Limb (tissue), 2 donors: ENCODE measurements around the gene CLN5.
"Not testable (repeated sequence)": the region's sequence is repeated elsewhere in the genome, so short reads cannot be mapped to it uniquely, and the experiment has no call there.

ENCODE experiments used
- DNase-seq, 2 donors: peaks; one replicate each; pipeline ENCODE4 v3.0.0-alpha.2; 2016; ENCODE audit errors: extremely low spot score in 2 of 2

Gene CLN5

DNA sequence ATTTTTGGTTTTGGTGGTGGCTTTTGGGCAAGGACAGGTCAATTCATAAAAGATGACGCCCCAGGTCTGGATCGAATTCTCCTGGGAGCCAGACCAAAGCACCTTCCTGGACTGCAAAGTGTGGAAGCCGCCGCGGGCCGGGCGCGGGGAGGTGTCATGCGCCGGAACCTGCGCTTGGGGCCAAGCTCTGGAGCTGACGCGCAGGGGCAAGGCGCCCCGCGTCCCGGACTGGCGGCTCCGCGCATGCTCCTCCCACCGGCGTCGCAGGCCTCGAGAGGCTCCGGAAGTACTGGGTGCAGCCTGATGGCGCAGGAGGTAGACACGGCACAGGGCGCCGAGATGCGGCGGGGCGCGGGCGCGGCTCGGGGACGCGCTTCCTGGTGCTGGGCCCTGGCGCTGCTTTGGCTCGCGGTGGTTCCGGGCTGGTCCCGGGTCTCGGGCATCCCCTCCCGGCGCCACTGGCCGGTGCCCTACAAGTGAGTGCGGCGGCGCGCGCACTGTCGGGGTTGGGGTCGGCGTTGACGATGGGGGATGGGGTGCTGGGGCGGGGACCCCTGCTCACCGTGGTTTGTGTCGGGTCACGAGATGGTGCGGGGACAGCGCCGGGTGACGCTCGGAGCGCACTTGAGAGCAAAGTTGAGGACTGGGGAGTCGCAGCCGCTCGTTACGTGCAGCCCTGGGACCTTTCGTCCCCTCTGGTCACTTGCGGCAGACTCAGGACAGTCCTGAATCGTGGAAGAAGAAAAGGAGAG is at the start of gene CLN5:
Gene CLN5 (plus strand): TSS at position 286 of the 752 bp plus-strand sequence. CDS start 18 bp downstream, at position 304.
- peak; percentile 80 to 90 for DNase-seq

DNA sequence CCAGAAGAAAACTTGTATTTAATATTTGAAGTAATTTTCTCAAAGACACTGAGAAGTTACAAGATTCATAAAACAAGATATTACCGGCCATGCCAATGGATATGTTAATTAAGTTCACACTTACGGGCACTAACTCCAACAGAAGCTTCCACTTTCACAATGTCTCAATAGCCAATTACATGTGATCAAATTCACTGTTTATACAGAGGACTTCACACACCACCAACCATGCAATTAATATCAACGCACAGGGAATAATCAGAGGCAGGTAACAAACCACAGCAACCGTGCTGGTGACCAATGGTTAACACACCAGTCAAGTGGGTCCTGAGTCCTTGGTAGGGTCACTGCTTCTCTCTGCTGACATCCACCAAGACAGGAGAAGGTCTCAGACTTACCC is 49.5 kb upstream of the CLN5 start:
- DNase-seq: no peak

DNA sequence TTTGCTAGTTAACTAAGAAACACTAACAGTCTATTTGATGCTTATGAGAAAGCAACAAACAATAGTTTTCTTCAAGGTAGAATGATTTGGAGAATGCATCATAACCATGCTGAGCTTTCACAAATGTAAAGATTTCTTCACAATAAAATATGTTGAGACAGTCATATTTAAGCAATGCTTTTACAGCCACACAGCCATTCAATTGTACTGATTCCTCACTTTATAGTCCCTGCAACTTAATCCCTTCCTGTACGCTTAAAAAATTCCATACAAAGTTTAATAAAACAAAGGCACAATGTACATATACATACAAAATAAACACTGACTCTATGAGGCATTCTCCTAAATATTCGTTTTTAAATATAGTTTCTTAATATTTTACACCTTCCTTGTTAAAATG is 48.2 kb upstream of the CLN5 start:
- no peak for DNase-seq

DNA sequence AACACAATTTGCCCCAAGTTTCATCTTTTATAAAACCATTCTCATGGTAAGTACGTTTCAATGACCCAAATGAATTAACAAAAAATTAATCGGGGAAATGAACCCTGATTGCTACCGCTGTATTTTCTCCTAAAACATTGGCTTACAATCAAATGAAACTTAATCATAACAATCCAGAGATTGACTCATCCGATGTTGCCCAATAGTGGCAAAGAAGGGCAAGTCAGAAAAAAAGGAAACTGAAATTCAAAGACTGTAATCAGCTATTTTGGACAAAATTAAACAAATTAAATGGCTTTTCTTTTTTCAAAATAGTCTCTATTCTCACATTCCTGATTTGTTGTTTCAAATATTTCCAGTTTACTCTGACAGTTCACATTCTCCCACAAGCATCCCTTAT is 47.4 kb upstream of the CLN5 start:
- no peak for DNase-seq

DNA sequence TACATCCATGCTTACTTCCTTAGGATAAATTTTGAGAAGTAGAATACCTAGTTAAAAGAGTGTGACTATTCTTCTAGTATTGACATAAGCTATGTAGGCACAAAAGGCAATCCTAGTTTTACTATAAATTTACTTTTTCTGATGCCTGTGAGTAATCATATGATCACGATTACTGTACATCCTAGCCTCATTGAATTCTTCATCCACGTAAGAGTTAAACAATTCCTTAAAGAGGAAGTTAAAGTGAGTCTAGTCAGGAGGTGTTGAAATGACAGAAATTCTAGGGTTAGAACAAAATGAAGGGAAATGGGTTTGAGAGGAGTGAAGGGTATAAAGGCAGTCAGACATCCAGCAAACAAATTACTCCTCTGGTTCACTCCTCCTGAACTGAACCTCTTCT is 43.7 kb upstream of the CLN5 start, which contains the start of gene ACOD1:
Gene ACOD1 (plus strand): TSS at position 363 of the 400 bp plus-strand sequence. CDS start 48 bp downstream, outside the sequence.
- no peak for DNase-seq

DNA sequence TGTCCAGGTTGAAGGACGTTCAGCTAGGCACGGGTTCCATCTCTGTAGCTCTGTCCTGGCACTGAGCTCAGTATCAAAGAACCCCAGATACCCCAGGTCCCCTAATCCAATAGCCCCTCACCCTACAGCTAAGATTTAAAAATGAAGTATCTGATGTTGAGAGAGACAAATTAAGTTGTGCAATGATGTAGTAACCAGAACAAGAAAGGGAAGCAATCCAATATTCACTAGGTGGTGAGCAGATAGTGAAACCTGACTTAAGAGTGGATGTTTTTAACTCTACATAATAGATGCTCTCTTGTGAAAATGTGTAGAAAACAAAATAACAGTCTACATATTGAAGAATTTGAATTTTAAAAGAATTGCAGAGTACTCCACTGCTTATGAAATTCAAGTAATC is 41.8 kb upstream of the CLN5 start:
- DNase-seq: no peak

DNA sequence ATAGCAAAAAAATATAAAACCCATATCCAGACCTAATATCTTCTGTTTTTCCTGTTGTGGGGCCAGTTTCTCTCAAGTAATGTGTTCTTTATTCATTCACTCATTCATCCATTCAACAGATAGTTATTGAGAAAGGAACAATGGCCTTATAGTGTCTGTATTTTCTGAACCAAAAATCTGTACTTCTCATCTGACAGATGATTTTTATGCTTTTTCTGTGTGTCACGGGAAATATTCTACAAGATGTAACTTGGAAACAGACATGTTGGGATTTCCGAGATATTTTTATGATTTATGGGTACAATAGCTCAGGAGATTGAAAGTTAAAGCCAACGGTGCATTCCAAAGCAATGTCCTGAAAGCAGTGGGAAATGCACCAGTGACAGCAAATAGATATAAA is 37.9 kb upstream of the CLN5 start:
- no peak for DNase-seq

DNA sequence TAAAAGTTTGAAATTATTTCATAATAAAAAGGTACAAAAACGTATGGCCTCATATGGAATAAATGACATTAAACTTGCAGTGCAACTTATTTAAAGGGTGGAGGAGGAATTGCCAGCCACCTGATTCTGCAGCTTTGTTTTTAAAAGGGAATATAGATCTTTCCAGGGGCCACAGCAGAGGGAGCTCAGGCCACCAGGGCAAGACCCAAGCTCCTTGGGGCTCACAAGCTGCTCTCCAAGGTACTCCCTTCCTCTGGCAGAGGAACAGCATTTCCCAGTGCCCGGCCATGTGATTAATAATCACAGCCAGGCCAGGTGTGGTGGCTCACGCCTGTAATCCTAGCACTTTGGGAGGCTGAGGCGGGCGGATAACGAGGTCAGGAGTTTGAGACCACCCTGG is 37.3 kb upstream of the CLN5 start:
- DNase-seq: no peak

DNA sequence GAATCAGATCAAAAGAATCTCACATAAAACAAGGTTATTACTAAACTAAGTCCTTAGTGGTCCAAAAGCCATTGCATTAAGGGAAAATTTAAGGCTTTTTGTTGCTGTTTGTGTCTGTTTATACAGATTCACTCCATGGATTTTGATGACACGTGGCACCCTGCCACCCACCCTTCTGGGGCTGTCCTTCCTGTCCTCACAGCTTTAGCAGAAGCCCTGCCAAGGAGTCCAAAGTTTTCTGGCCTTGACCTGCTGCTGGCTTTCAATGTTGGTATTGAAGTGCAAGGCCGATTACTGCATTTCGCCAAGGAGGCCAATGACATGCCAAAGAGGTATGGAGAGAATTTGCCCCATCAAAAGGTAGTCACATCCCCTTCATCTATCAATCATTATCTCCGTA is 36.7 kb upstream of the CLN5 start:
- no peak for DNase-seq

DNA sequence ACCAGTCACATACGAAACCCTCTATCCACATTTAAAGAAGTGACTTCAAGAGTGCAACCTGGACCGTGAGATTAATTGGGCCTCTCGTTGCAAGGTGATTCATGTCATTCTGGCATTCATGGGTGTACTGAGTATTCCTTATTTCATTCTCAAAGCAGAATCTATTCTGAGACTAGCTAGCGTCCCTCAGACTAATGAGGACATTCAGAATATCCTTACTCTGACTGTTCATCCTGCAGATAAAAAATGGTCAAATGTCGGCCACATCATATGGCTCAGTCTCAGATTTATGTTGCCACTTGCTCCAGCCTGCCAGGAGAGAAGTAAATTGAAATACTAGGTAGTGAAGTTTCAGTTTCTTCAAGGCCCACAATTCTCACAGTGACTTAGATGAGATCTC is 36.2 kb upstream of the CLN5 start:
- DNase-seq: no peak

DNA sequence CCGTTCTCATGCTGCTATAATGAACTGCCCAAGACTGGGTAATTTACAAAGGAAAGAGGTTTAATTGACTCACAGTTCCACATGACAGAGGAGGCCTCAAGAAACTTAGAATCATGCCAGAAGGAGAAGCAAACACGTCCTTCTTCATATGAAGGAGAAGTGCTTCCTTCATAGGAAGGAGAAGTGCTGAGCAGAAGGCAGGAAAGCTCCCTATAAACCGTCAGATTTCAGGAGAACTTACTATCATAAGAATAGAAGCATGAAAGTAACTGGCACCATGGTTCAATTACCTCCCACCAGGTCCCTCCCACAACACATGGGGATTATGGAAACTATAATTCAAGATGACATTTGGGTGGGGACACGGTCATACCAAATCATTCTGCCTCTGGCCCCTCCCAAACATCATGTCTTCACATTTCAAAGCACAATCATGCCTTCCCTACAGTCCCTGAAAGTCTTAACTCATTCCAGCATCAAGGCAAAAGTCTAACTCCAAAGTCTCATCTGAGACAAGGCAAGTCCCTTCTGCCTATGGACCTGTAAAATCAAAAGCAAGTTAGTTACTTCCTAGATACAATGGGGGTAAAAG is 32.9 kb upstream of the CLN5 start:
- DNase-seq: no peak

DNA sequence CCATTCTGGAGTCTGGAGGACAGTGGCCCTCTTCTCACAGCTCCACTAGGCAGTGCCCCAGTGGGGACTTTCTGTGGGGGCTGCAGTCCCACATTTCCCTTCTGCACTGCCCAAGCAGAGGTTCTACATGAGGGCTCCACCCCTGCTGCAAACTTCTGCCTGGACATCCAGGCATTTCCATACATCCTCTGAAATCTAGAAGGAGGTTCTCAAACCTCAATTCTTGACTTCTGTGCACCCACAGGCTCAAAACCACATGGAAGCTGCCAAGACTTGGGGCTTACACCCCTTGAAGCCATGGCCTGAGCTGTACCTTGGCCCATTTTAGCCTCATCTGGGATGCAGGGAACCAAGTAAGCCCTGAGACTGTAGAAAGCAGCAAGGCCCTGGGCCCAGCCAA is 32.1 kb upstream of the CLN5 start:
- DNase-seq: not testable (repeated sequence)

DNA sequence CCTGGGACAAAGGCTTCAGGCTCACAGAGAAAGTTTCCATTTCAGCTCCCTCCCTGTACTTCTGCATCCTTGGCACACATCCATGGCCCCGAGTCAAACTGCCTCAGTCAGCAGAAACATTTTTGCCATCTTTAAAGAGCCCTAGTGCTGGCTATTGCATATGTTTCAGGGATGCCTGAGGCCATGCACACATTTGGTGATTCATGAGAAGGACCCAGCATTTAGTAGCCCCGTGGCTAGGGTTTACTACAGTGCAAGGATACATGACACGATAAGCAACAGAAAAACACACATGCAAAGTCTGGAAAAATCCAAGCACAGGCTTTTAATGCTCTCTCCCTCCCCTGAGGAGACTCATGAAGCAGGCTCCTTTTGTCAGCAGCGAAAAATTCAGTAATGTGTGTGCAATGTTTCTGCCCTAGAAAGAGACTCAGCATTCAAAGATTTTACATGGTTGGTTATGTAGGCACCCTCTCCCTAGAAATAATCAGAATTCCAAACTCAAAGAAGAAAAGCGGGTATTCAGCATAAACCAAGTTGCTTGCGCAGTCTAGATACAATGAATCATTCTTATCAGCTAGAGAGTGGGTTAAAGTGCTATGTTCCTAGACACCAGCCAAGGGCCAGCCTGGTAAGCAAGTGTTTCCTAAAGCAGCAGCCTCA is 26.0 kb upstream of the CLN5 start:
- peak; percentile 64 to 79 for DNase-seq

DNA sequence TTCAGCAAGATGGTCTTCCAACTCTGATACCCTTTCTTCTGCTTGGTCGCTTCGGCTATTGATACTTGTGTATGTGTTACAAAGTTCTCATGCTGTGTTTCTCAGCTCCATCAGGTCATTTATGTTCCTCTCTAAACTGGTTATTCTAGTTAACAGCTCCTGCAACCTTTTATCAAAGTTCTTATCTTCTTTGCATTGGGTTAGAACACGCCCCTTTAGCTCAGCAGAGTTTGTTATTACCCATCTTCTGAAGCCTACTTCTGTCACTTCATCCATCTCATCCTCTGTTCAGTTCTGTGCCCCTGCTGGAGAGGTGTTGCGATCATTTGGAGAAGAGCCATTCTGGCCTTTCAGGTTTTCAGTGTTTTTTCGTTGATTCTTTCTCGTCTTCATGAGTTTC is 24.9 kb upstream of the CLN5 start:
- DNase-seq: no peak

DNA sequence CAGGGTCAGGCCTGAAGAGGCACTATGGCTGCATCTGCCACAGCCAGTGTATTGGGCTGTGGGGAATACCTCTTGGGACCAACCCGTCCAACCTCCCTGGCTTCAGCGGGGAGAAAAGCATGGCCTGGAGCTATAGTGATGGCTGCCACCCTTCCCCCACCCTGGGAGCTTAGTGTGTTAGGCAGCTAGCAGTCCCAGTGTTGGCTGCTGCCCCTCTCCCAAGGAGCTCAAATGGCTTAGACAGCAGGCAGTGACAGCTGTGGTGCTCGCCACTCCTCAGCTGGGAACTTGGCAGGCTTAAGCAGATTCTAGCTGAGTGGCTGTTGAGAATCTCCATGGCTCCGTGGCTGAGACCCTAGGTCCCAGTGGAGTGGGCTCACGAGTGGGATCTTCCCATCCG is 23.8 kb upstream of the CLN5 start:
- peak; percentile 41 to 52 for DNase-seq

DNA sequence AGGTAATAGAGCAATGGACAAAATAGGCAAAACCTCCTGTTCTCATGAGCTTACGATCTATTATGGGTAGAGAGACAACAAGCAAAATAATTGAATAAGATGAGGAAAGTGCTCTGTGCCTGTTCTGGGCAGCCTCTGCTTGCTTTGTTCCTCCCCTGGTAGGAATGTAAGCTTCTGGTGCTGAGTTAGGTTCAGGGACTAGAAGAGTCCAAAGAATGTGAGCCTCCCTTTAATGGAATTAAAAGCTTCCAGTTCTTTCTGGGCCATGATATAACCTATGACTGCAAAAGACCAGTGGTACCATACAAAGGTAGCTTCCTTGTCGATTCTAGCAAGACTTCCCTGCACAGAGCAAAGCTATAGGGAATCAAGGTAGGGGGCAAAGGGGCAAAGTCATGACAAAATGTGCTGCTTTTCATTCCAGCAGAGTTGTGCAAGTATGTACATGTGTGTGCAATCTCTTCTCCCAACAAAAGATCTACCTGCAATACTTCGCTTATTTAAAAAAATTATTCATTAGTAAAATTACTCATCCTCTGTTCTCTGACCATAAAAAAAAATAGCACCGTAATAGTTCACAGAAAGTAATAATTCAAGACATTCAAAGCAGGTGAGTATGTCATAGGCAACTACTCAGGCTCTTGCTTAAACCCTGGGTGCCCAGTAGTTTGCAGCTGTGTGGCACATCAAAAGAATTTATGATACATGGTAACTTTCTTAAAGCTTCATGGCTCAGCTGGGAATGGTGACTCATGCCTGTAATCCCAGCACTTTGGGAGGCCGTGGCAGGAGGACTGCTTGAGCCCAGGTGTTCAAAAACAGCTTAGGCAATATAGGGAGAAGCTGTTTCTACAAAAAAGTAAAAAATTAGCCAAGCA is 22.2 kb upstream of the CLN5 start:
- DNase-seq: no peak

DNA sequence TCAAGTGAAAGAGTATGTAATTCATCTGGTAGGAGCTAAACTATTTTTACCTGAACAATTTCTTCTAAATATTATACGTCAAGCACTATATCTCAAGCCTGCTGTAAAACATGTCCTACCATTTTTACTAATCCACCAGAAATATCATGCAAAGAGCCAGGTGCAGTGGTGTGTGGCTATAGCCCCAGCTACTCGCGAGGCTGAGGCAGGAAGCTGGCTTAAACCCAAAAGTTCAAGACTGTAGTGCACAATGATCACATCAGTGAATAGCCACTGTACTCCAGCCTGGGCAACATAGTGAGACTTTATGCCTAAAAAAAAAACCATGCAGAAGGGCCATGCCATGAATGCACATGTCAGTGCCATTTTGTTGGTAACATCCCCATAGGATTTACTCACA is 20.7 kb upstream of the CLN5 start:
- no peak for DNase-seq

DNA sequence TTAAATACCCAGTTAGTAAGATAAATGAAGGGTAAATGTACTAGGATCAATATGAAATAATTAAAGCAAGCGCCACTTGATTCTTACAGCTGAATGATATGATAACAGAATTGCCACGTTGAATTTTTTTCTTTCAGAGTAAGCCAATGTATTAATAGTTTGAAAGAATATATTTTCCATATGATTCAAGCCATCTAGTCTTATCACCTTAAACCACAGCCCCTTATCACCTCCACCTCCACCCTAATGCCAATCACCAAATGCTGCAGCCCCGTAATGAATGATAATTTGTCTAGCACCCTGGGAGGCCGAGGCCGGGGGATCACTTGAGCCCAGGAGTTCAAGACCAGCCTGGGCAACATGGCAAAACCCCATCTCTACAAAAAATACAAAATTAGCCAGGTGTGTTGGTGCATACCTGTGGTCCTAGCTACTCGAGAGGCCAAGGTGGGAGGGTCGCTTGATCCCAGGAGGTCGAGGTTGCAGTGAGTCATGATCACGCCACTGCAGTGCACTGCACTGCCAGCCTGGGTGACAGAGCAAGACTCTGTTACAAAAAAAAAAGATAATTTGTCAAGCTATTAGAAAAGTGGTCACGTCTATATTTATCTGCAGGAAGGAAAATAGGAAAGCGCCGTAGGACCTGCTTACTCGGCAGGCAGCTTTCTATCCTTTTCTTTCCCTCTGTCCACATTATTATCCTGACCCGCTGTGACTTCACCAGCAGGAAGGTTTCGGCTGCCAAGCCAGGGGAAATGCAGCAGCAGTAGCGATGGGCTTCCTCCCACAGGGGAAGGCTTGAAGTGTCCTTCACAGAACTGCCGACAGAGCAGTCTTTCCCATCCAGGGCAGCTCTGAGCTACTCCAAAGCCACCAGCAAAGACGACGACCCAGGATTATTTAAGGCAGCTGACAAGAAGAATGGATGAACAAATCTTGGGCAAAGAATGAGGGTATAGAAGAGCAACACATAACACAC is 19.7 kb upstream of the CLN5 start:
- DNase-seq: no peak

DNA sequence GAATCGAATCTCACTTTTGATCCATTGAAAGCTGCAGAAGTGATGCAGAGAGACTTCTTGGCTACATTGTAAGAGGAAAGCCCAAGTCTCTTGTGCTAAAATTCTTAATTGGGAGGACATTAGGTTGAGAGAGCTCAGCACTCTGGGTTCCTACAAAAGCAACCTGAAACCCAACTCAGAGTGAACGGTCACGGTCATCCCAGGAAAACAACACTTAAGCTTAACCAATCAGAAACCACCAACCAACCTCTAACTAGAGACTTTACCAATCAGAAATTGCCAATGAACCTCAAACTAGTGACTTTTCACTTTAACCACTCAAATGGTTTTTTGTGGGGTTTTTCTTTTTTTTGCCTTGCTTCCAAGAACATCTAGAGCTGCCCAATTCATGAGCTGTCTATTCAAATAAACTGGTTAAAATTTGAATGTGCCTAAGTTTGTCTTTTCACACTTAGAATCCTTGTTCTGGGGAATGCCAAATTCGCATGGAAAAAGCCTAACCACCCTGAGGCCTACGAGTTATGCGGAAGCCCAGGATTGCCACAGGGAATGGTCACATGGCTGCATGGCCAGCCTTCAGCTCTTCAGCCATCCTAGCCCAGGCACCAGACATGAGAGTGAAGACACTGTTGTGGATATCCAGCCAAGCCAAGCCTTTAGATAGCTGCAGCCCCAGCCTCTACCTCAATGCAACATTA is 17.8 kb upstream of the CLN5 start:
- DNase-seq: no peak

DNA sequence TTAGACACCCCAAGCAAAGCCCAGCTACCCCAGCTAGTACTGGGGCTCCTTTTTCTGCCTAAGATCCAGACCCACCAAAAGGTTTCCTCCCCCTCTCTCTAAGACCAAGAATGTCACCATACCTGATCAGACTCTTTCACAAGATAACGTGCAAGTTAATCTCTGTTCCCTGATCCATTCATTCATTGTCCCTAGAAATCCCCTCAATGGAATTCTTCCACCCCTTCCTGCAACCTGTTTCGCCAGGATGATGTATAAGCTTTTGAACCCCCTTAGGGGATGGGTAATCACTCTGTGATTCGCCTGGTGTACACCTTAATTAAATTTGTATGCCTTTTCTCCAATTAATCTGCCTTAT is 17.3 kb upstream of the CLN5 start:
- DNase-seq: no peak
